Measurements from ENCODE around the gene NUP214.
"Not testable (repeated sequence)": the region's sequence is repeated elsewhere in the genome, so short reads cannot be mapped to it uniquely, and the experiment has no call there.

The NUP214 gene

DNA sequence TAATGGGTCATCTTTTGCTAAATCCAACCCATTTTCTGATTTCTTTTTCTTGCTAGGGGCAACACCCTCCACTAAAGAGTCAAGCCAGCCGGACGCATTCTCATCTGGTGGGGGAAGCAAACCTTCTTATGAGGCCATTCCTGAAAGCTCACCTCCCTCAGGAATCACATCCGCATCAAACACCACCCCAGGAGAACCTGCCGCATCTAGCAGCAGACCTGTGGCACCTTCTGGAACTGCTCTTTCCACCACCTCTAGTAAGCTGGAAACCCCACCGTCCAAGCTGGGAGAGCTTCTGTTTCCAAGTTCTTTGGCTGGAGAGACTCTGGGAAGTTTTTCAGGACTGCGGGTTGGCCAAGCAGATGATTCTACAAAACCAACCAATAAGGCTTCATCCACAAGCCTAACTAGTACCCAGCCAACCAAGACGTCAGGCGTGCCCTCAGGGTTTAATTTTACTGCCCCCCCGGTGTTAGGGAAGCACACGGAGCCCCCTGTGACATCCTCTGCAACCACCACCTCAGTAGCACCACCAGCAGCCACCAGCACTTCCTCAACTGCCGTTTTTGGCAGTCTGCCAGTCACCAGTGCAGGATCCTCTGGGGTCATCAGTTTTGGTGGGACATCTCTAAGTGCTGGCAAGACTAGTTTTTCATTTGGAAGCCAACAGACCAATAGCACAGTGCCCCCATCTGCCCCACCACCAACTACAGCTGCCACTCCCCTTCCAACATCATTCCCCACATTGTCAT, 72.0 kb downstream of the NUP214 start:
- DNase-seq: no peak

DNA sequence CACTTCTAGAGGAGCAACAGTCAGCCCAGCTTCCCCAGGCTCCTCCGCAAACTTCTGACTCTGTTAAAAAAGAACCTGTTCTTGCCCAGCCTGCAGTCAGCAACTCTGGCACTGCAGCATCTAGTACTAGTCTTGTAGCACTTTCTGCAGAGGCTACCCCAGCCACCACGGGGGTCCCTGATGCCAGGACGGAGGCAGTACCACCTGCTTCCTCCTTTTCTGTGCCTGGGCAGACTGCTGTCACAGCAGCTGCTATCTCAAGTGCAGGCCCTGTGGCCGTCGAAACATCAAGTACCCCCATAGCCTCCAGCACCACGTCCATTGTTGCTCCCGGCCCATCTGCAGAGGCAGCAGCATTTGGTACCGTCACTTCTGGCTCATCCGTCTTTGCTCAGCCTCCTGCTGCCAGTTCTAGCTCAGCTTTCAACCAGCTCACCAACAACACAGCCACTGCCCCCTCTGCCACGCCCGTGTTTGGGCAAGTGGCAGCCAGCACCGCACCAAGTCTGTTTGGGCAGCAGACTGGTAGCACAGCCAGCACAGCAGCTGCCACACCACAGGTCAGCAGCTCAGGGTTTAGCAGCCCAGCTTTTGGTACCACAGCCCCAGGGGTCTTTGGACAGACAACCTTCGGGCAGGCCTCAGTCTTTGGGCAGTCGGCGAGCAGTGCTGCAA, 72.8 kb downstream of the NUP214 start:
- no peak for DNase-seq

DNA sequence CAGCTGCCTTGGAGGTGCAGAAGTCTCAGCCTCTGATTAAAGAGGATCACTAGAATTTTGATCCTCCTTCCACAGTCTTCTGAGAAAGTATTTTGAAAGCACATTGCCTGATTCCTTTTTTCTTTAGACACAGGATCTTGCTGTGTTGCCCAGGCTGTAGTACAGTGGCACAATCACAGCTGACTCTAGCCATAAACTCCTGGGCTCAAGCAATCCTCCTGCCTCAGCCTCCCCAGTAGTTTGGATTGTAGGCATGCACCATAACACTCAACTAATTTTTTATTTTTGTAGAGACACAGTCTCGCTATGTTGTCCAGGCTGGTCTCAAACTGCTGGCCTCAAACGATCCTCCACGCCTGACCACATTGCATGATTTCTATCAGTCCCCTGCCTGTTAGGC, 76.5 kb downstream of the NUP214 start:
- no peak for DNase-seq

DNA sequence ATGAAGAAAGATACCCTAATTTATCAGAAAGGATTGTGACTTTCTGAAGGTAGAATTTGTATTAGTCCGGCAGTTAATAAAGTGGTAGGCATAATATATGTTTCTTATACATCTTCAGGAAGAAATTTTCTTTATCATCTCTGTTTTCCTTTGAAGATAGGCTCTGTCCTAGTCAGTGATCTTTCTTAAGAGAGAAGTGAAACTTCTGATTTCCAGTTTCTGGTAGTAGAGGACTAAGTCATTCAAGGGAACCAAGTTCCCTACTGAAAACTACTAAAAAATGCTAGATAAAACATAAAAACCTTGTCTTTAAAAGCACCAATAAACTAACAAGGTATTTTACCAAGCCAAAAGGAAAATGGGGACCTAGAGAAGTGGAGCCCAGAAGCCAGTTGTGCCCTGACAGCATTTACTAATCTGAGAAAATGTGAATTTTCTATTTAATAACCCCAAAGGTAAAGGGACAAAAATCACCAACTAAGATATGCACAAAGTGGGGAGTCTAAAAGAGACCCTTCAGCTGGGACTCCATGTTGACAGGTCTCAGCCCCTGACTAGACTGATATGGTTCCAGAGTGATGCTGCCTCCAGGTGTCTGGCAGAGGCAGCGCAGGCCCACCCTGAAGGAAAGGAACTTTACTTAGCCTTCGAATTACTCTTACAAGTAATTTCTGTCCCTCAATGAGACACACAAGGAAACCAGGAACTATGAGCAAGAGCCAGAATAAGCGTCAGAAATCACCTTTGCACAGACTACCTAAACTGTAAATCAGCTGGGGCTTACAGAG, 78.2 kb downstream of the NUP214 start:
- peak; percentile 22 to 63 (median 60) for DNase-seq

DNA sequence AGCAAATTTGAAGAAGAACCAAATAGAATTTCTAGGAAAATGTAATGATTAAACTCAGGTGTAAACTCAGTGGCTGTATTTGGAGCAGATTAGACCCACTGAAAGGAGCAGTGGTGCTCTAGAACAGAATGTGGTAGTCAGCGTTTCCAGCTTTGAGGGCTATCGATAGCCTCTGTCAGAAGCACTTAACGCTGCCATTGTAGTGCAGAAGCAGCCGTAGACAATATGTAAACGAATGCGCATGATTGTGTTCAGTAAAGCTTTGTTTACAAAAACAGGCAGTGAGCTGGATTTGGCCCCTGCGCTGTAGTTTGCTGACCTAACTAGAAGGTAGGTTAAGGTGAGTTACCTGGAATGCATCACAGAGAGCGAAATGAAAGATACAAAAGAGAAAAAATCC, 78.9 kb downstream of the NUP214 start:
- no peak for DNase-seq

DNA sequence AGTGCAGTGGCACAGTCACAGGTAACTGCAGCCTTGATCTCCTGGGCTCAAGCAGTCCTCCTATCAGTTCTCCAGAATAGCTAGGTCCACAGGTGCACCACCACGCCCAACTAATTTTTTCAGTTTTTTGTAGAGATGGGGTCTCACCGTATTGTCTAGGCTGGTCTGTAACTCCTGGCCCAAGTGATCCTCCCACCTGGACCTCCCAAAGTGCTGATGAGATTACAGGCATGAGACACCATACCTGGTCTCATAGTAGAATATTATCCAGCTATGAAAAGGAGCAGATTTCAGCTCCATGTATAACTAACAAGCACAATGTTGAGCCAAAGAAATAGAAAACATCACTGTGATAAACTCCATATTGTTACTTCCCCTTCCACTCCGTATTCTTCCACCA, 81.1 kb downstream of the NUP214 start:
- DNase-seq: no peak

DNA sequence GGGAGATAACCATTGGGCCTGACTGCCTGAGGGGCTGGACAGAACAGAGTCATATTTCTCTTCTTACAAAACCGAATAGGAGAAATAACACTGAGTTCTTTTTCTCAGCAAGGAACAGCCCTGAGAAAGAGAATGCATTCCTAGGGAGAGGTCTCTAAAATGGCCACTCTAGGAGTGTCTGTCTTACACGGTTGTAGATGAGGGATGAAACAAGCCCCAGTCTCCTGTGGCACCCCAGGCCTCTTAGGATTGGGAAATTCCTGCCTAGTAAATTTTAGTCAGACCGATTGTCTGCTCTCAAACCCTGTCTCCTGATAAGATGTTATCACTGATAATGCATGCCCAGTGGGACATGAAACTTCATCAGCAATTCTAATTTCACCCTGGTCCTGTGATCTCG, 86.5 kb downstream of the NUP214 start:
- DNase-seq: not testable (repeated sequence)

DNA sequence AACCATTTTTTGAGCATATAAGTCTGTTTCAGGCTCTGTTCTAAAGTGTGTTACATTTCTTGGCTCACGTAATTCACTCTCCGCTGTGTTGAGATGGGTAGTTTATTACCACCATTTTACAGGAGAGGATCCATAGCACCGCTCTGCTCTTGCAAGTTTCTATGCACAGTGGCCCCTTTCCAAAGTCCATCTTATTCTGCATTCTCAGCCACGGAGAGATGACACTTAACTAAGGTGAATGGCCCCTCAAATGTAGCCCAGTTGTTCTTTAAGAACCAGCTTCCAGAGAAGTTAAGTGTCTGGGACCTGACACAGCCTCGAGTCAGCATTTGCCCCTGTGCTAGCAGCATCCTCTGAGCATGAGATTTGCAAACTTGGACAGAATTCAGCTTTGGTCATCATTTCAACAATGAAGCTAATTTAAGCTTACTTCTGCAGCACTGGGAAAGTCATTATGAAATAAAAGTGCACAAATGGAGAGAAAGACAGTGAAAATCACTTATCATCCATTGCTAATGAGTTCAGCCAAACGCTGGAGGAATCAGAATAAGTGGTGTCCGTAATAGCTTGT, 89.0 kb downstream of the NUP214 start:
- peak in 1 of 3 donors; percentile 14 for DNase-seq

DNA sequence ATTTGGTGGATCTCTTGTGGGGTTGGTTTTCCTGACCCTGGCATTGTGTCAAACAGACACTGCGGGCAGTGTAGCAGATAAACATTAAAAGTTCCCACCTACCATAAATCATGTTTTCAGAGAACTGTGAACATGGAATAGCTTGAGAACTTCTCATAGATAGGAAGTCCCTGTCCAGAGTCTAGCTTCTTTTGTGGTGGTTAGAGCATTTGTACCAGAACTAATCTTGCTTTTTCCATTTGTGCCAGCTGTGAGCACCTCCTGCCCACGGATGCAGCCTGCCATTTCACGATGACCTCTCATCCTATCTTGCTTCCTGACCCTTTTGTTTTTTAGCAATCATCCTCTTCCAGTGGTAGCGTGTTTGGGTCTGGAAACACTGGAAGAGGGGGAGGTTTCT, 89.5 kb downstream of the NUP214 start:
- DNase-seq: peak in 1 of 3 donors; percentile 15

DNA sequence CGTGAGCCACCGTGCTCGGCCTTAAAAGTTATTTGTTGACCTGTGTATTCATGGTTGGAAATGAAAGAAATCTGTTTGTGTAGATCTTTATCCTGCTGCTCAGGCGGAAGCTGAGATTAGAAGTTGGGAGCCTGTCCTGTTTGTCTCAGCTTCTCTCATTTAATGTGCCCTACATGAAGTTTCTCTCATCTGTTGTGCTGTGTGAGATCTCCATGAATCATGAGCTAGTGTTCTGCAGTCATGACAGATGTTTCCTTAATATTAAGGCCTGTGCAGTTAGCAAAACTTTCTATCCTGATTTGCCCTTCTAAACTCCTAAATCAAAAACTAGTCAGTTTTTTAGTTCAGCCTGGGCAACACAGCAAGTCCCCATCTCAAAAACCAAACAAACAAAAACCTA, 91.4 kb downstream of the NUP214 start:
- no peak for DNase-seq

DNA sequence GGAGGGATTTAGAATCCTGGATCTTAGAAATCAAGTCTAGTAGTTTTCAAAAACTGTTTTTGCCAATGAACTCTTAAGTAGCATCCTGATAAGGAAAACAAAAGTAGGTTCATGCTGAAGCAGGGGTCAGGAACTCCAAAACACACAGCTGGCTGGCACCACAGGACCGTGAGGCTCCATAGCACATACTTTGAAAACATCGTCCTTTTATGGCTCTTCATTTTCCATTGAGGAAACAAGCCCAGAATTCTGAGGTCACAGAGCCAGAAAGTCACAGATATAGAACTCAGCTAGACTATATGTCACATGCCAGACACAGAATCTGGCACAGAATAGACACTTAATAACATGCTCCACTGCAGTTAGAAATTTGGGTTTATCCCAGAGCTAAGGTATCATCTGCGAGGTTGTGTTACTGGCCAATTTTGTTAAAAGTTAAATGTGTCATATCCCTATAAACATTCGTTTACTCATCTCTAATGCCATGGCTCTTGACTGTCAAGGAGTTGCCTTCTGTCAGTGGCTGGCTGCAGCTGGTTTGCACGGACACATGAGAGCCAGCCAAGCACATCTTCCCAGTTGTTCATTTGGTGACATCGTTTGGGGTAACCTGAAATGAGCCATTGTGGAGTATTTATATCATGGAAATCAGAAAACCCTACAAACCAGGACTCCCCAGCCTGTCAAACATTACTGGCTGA, 92.1 kb downstream of the NUP214 start:
- DNase-seq: no peak

DNA sequence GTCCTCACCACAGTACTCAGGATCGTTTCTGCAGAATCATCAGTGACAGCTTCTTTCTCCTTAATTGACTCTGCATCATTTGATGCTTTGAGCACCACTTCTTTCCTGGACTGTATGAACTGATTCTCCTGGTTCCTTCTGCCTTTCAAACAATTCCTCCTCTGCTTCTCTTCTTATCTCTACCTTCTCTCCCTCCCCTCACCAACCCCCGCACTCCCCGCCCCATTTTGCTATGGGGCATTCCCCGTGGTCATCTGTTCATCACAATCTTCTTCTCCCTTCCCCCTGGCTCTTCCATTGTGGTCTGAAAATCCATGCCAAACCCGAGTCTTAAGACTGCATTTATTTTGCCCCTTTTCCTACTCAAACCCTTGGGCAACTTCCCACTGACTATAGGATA, 93.0 kb downstream of the NUP214 start:
- no peak for DNase-seq

DNA sequence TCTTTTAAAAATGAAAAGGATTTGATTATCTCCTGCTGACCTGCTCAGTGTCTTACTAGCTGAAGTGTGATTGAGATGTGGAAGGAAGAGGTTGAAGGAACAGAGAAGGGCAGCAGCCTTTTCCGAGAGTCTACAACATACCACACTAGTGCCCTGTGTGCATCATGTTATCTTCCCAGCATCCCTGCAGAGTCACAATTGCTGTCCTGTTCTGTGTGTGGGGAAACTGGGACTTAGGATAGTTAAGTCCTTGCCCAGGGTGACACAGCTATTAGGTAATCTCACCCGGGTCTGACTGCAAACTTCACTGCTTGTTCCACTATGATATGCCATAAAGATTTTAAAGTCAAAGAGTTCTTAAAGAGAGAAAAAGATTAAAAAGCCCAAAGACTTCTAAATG, 95.1 kb downstream of the NUP214 start:
- no peak for DNase-seq

DNA sequence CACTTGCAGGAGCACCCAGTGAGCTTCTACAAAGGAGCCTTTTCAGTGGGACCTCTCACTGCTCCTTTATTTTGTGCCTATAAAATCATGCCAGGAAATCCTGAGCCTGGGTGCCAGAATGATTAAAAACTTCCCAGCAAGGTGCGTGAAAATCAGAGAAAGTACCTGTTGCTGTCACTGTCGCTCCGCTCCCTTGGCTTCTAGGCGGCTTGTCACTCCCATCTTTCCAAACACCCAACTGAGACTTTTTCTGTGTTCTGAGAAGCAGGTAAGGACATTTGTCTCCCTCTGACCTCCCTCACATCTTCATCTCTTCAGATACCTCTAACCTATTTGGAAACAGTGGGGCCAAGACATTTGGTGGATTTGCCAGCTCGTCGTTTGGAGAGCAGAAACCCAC, 97.1 kb downstream of the NUP214 start:
- no peak for DNase-seq

DNA sequence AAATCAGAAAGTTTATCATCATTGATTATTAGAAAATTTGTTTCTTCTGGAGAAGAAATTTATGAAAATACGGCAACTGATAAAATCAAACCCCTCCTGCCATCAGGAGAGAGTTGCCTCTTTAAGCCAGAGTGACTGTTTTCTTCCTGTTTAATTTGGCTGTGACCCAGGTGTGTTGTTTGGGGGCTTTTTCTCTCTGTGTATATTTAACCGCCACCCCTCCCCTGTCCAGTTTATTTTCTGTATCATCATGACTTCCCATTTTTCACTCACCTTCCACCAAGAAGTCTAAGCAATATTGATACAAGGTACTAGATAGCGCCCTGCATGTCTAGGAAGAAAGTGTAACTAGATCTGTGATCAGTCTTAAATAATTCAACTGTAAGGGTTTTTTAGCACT, 100.8 kb downstream of the NUP214 start:
- no peak for DNase-seq

DNA sequence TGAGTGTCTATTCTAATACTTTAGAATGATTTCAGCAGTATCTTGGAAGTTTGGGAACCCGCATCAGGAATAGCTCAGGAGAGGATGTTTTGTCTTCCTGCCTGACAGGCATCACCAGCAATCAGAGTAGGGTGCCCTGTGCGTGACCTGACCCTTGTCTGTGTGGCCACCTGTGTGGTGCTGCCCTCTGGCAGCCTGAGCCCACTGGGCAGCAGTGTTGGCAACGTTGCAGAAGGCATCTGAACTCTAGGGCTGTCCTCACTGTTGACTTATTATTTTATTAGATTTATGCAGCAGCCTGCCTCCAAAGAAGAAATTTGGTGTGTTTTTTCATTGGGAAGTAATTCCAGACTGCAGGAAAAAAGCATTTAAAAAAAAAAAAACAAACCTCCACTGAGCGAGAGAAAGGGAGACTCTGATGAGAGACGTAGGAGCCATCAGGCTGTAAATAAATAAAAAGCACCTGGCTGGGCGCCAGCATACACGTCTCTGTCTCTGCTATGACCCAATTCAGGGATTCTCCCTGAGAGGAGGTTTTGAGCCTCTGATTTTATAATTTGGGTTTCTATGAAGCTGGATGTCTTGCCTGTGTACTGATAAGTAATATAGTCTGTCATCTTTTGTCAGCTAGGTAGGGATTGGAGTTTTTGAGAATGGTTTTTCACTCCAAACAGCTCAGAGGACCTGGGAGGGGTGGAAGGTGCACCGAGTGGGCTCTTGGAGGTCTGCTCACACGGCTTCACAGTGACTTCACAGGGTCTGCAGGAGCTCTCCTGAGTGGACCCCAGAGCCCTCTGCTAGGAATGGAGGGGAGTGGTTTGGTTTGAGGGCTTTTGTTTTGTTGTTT, 101.9 kb downstream of the NUP214 start:
- peak; percentile 70 to 85 (median 80) for DNase-seq

DNA sequence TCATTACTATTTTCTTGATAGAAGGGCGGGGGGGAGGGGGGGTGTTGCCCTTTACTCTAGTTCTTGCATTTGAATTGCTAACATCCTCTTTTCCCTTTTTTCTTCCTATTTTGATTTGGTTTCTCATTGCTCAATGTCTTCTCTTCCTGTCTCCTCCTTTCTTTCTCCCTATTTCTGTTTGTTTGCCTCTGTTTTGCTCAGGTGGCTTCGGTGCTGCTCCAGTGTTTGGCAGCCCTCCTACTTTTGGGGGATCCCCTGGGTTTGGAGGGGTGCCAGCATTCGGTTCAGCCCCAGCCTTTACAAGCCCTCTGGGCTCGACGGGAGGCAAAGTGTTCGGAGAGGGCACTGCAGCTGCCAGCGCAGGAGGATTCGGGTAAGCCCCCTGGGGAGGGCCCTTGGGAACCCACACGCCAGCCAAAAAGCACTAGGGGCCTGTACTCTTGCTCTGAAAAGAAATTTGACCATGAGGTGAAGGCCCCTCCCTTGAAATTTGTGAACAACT, 102.6 kb downstream of the NUP214 start:
- DNase-seq: peak; percentile 37 to 60 (median 57)

DNA sequence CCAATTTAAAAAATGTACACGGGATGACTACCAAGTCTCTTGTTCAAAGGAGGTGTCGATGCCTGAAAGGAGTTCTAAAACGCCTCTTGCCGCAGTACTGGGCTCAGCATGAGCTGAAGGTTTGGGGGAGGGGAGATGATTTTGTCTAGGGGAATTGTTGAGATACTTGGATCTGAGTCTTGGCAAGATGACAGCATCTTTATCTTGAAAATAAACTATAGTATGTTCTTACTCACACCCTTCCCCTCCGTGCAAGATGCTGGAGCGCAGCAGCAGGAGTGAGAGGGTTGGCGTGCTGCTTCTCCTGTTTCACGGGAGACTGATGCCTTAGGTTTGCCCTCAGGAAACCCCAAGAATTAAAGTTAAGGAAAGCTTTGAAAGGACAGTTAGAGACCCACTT, 103.6 kb downstream of the NUP214 start:
- no peak for DNase-seq

DNA sequence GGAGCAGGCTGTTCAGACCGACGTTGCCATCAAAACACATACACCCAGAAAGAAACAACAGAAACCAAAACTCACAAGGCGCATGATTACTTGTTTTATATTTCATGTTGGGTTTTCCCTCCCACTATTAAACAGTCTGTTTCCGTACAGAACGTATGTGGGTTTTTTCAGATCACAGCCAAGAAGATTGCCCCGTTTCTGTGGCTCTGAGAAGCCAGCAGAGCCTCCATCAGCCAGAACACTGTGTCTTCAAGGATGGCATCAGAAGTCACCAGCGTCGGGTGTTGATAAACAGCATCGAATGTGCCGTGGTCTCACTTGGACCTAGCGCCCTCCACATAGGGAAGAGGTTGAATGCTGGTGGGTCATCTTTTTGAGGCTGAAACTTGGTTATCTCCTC, 108.2 kb downstream of the NUP214 start:
- no peak for DNase-seq

DNA sequence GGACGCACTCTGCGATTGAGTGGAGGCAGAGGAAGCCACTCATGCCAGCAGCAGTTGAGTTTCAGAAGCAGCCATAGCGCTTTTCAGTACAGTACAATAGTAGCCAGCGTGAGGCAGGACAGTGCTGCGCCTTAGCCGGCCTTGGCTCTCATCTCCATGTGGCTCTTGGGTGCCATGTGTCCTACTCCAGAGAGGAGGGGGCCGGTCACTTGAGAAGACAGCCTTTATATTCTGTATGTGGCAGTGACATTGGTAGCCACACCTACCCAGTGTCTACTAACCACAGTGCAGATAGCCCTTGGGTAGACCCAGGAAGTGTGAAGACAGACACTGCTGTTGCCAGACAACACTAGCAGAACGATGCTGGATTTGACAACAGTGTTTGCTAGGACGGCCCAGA, 108.6 kb downstream of the NUP214 start:
- no peak for DNase-seq

DNA sequence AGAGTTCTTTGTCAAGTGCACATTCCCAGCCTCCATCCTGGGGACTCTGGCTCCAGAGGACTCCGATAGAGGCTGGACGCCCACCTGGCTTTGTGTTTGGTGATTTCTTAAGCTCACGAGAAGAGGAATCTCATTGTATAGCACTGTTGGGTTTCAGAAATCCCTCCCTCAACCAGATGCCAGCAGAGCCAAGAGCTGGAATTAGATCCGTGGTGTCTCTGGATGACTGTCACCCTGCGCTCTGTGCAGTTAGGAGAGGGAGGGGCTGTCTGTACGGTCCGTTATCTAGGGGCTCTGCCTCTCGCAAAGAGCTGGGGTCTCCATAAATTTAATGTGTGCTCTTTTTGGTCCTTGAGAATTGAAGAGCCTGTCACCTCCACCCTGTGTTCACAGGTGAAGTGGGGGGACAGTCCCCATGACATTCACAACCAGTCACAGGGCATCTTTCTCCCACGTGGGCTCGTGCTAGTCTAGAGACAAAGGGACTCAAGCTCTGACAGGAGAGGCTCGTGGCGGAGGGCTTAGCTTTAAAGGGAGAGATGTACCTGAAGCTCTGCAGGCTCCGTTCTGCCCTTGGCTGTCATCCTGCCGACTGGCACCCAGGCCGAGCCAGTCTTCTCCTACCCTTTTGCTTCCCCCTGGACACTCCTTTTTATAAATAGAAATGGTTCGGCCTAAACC, 109.6 kb downstream of the NUP214 start:
- DNase-seq: no peak

Data from suppressor macrophage treated with lipopolysaccharide for 1 hour (primary cell).